Adrenal gland (tissue), 5 donors: Measurements from ENCODE around the gene NTPCR.

ENCODE experiments used
- CTCF ChIP-seq, 6 experiments: fragments of 450-650 bp in 4 of 6; fragments of 200-600 bp in 2 of 6; sonication (generic) in 1 of 6; IDR thresholded peaks; 1 replicate in 5 of 6; 2 replicates in 1 of 6; pipeline versions ENCODE4 v1.5.1 to v1.8.0; 2016 to 2021; ENCODE audit warnings: antibody characterized with exemption in 6 of 6, mild to moderate bottlenecking in 2 of 6, moderate library complexity in 1 of 6
- POLR2A ChIP-seq, 2 donors: fragments of 450-650 bp; IDR thresholded peaks; one replicate each; pipeline ENCODE4 v1.6.1; 2017; ENCODE audit warnings: antibody characterized with exemption in 2 of 2, mild to moderate bottlenecking in 2 of 2, moderate library complexity in 1 of 2
- donor health status: DM: no; HTN: no; CAD: no.

- TF ChIP-seq CTCF (IDR thresholded peaks at IDR 0.05) (no peak), POLR2A (IDR thresholded peaks at IDR 0.05) (no peak)
Observed at GRCh38 chr1:232965124-232965911, 14.9 kb downstream of the NTPCR start.
